KMS-11 (cell line): Measurements from ENCODE around the gene INPP5D.

Experiments used
- H2AFZ ChIP-seq: fragments of 200-600 bp; sonication (generic); 2 replicates; pipeline ENCODE4 v1.6.1; 2016; ENCODE audit warnings: antibody characterized with exemption, mixed run types, low read depth
- H3K27ac ChIP-seq: fragments of 200-600 bp; sonication (generic); 2 replicates; pipeline ENCODE4 v1.6.1; 2016; ENCODE audit warnings: mild to moderate bottlenecking, mixed run types
- H3K27me3 ChIP-seq: fragments of 200-600 bp; sonication (generic); 2 replicates; pipeline ENCODE4 v1.6.1; 2017; ENCODE audit warnings: mild to moderate bottlenecking, low read depth, mixed run types, moderate library complexity; ENCODE audit not compliant: insufficient read depth
- H3K36me3 ChIP-seq: fragments of 200-600 bp; sonication (generic); 2 replicates; pipeline ENCODE4 v1.6.1; 2017; ENCODE audit warnings: mild to moderate bottlenecking, mixed run types; ENCODE audit not compliant: insufficient read depth
- H3K4me1 ChIP-seq: fragments of 200-600 bp; sonication (generic); 2 replicates; pipeline ENCODE4 v1.6.1; 2016; ENCODE audit warnings: mild to moderate bottlenecking, low read depth, mixed run types; ENCODE audit not compliant: poor library complexity, severe bottlenecking
- H3K4me2 ChIP-seq: fragments of 200-600 bp; sonication (generic); 2 replicates; pipeline ENCODE4 v1.7.0; 2016; ENCODE audit warnings: mild to moderate bottlenecking, mixed run types
- H3K4me3 ChIP-seq: fragments of 200-600 bp; sonication (generic); IDR thresholded peaks from 2 replicates; pipeline ENCODE4 v1.6.1; 2017; ENCODE audit warnings: low read depth, low read length, mixed read lengths; ENCODE audit not compliant: insufficient read depth
- H3K79me2 ChIP-seq: fragments of 200-600 bp; sonication (generic); 2 replicates; pipeline ENCODE4 v1.6.1; 2016; ENCODE audit warnings: low read depth, mixed run types; ENCODE audit not compliant: insufficient read depth
- H3K9ac ChIP-seq: fragments of 200-600 bp; sonication (generic); 2 replicates; pipeline ENCODE4 v1.6.1; 2016; ENCODE audit warnings: mild to moderate bottlenecking, mixed run types
- H4K20me1 ChIP-seq: fragments of 200-600 bp; sonication (generic); 2 replicates; pipeline ENCODE4 v1.6.1; 2016; ENCODE audit warnings: mild to moderate bottlenecking, mixed run types; ENCODE audit not compliant: insufficient read depth
- TF ChIP-seq, protein P1 (sequence below): fragments of 200-600 bp; sonication (generic); conservative IDR thresholded peaks from 2 replicates; pipeline ENCODE4 v1.6.1; 2017; ENCODE audit warnings: low read depth, mild to moderate bottlenecking, antibody characterized with exemption, low read length, moderate library complexity, mixed read lengths

INPP5D gene

DNA sequence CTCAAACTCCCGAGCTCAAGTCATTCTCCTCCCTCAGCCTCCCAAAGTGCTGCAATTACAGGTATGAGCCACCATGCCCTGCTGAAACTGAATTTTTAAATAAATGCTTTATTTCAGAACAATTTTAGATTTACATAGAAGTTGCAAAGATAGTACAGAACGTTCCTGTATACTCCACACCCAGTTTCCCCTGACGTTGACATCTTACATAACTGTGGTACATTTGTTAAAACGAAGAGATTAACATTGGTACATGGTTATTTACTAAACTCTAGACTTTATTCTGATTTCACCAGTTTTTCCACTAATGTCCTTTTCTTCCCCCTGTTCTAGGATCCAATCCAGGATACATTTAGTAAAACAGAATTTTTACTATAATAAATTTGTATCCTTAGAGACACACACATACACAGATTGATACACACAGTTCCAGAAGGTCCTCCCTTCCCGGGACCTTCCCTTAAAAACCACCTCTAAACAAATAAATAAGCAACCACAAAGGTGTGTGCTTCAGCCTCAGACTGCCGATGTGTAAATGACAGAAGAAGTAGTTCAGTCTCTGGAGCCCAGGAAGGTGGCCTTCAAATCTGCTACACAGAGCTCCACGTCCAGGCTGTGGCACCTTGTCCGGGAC, 20.8 kb upstream of the INPP5D start:
- H3K9ac ChIP-seq, result no peak overlapping the region
- no peak overlapping the region for H3K27ac ChIP-seq
- no peaks in the 10 kb centered on the region for H3K79me2 ChIP-seq
- no peaks in the 10 kb centered on the region for H3K36me3 ChIP-seq
- H2AFZ ChIP-seq, result no peak overlapping the region
- no peaks in the 10 kb centered on the region for H4K20me1 ChIP-seq
- no peak overlapping the region for H3K4me3 ChIP-seq
- TF ChIP-seq, protein P1, sequence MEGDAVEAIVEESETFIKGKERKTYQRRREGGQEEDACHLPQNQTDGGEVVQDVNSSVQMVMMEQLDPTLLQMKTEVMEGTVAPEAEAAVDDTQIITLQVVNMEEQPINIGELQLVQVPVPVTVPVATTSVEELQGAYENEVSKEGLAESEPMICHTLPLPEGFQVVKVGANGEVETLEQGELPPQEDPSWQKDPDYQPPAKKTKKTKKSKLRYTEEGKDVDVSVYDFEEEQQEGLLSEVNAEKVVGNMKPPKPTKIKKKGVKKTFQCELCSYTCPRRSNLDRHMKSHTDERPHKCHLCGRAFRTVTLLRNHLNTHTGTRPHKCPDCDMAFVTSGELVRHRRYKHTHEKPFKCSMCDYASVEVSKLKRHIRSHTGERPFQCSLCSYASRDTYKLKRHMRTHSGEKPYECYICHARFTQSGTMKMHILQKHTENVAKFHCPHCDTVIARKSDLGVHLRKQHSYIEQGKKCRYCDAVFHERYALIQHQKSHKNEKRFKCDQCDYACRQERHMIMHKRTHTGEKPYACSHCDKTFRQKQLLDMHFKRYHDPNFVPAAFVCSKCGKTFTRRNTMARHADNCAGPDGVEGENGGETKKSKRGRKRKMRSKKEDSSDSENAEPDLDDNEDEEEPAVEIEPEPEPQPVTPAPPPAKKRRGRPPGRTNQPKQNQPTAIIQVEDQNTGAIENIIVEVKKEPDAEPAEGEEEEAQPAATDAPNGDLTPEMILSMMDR, result no peak
- H3K4me1 ChIP-seq, result no peaks in the 10 kb centered on the region
- H3K27me3 ChIP-seq, result no peaks in the 10 kb centered on the region
- no peak overlapping the region for H3K4me2 ChIP-seq

DNA sequence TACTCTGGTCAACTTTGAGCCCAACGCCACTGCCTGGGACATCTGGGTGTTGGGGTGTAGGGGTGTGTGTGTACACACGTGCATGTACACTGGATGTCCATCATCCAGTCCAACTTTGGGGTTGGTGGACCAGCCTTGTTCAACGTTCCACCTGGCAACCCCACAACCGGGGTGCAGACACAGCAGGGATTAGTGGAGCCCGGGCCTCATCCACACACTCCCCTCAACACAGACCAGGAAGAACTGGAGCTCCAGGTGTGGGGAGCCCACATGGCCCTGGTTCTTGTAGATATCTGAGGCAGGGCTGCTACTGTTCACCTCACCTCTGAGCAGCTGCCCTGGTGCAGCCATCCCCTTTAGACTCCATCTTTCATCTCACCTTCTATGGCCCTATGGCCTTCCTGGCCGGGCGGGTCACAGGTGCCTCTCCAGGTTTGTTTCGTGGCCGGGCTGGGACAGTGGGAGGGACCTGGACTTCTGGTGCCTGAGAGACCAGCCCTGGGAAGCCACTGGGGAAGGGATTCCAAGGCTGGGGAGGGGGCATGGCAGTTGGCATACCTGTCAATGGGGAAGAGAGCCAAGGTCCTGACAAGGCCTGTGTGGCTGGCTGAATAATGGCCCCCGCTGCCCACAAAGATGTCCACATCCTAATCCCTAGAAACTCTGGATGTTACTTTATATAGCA, 20.2 kb upstream of the INPP5D start:
- Histone ChIP-seq H3K36me3 (no peaks in the 10 kb centered on the region), H3K4me2 (no peak overlapping the region), H2AFZ (no peak overlapping the region), H4K20me1 (no peaks in the 10 kb centered on the region), H3K27me3 (no peaks in the 10 kb centered on the region), H3K27ac (no peak overlapping the region), H3K79me2 (no peaks in the 10 kb centered on the region), H3K9ac (no peak overlapping the region), H3K4me1 (no peaks in the 10 kb centered on the region), H3K4me3 (no peak overlapping the region)
- TF ChIP-seq, protein P1, result no peak

DNA sequence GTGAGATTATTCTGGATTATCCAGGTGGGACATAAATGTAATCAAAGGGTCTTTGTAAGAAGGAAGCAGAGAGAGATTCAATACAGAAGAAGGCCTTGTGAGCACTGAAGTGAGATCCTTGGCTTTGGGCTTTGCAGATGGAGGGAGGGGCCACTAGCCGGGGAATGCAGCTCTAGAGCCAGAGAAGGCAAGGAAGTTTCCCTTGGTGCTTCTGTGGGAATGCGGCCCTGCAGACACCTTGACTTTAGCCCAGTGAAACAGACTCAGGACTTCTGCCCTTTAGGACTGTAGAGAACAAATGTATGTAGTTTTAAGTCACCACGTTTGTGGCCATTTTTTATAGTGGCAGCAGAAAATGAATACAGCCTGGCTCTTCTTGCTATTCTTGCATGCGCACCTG, 19.6 kb upstream of the INPP5D start:
- Histone ChIP-seq H3K9ac (no peak overlapping the region), H3K27me3 (no peaks in the 10 kb centered on the region), H3K36me3 (no peaks in the 10 kb centered on the region), H3K27ac (no peak overlapping the region), H4K20me1 (no peaks in the 10 kb centered on the region), H3K4me3 (no peak overlapping the region), H3K4me1 (no peaks in the 10 kb centered on the region), H2AFZ (no peak overlapping the region), H3K79me2 (no peaks in the 10 kb centered on the region), H3K4me2 (no peak overlapping the region)
- TF ChIP-seq, protein P1, result no peak

DNA sequence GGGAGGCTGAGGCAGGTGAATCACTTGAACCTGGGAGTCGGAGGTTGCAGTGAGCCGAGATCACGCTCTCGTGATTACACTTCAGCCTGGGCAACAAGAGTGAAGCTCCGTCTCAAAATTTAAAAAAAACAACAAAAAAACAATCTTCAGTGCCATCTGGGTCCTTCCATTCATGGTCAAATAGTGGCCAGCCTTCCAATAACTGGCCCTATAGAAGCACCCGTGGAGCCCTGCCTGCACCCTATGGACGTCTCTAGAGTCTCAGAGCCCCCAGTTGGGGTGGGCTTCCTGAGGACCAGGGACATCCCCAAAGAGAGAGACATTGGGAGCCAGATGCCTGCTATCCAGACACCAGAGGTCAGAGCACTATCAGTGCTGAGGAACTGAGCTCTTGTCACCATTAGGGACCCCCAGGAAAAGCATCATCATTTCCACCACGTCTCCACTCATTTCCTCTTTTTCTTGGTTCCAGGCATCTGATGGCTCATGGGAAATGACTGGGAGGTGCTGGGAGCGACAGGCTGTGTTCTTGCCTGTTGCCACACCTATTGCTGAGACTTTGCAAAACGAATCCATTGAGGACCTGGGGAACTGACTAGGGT, 18.3 kb upstream of the INPP5D start:
- Histone ChIP-seq H3K9ac (no peak overlapping the region), H3K4me1 (no peaks in the 10 kb centered on the region), H3K4me3 (no peak overlapping the region), H2AFZ (no peak overlapping the region), H3K4me2 (no peak overlapping the region), H3K27ac (no peak overlapping the region), H4K20me1 (no peaks in the 10 kb centered on the region), H3K36me3 (no peaks in the 10 kb centered on the region), H3K79me2 (no peaks in the 10 kb centered on the region), H3K27me3 (no peaks in the 10 kb centered on the region)
- TF ChIP-seq, protein P1, result no peak
